ENCODE data around the gene METTL22. TPM values are rescaled to one million over a fixed set of nuclear protein-coding genes. Genes with fewer than 3 reads are reported as not detected.

METTL22 gene
- total and polyA plus RNA-seq, 10 of the 15 experiments (the other 5 are each of a cell fraction or from before 2014, with no cell fraction given), result 6.4 to 34.7 (median 18.8) TPM

- TF ChIP-seq ZNF687 (IDR thresholded peaks at IDR 0.05) (no peak), FOS (IDR thresholded peaks at IDR 0.05; ENCODE audit: borderline replicate concordance, extremely low read depth, insufficient read length) (no peak), KLF5 (IDR thresholded peaks at IDR 0.05; ENCODE audit: partially characterized antibody) (no peak), MEF2B (IDR thresholded peaks at IDR 0.05; ENCODE audit: partially characterized antibody, poor library complexity, severe bottlenecking) (no peak), SPI1 (IDR thresholded peaks at IDR 0.05; ENCODE audit: borderline replicate concordance, insufficient read depth, low read depth, low read length) (no peak), ESRRA (IDR thresholded peaks at IDR 0.05; ENCODE audit: low read length) (no peak), ZNF384 (IDR thresholded peaks at IDR 0.05; ENCODE audit: borderline replicate concordance, low read depth, low read length) (no peak), ZBTB33 (IDR thresholded peaks at IDR 0.05) (no peak), MTA3 (IDR thresholded peaks at IDR 0.05; ENCODE audit: borderline replicate concordance, low read length) (no peak), ASH2L (IDR thresholded peaks at IDR 0.05; ENCODE audit: borderline replicate concordance, low read depth) (no peak), SKIL (IDR thresholded peaks at IDR 0.05; ENCODE audit: low read depth, poor library complexity, severe bottlenecking) (no peak), TCF12 (IDR thresholded peaks at IDR 0.05; ENCODE audit: low read depth, low read length) (no peak), HDGF (IDR thresholded peaks at IDR 0.05) (no peak)
- in situ Hi-C loops (cut with MboI), result no loop called here
- no peak for FAIRE-seq
- no peak for DNase-seq (ENCODE audit: low read depth, low spot score)
- H3K36me3 ChIP-seq (ENCODE audit: control insufficient read depth in 2 of 2, insufficient read depth in 2 of 2, low read length in 1 of 2), result no peaks in the 10 kb centered on the region
- no peaks in the 10 kb centered on the region for H4K20me1 ChIP-seq (ENCODE audit: control insufficient read depth, insufficient read depth)
- BruUV-seq (replicated peaks), result no TSS peak
- H3K9me3 ChIP-seq (replicated peaks; ENCODE audit: control insufficient read depth, insufficient read depth, low read length), result no peaks in the 10 kb centered on the region; the same call in 2 of the 3 replicates
- H3K27me3 ChIP-seq (replicated peaks in 1 of 2; ENCODE audit: control insufficient read depth in 2 of 2, insufficient read depth in 2 of 2, low read length in 1 of 2), result no peaks in the 10 kb centered on the region
- ChIA-PET POLR2A (no interaction called here), SMC1A (ENCODE audit: uncharacterized antibody, unreplicated experiment) (interaction anchor here (0.6 kb wide), 1 partner anchor 200 kb away, joined by 3 read pairs; no protein-coding TSS in a partner anchor), RAD21 (ENCODE audit: unreplicated experiment) (no interaction called here), CTCF (interaction anchor here (0.7 to 0.8 kb wide), 2 partner anchors 12 to 27 kb away, joined by 3 read pairs; no protein-coding TSS in a partner anchor)
- no peak overlapping the region for H3K27ac ChIP-seq (ENCODE audit: control insufficient read depth, insufficient read depth)
- H3K4me1 ChIP-seq (ENCODE audit: control insufficient read depth, insufficient read depth, low read length), result no peaks in the 10 kb centered on the region
- H3K4me2 ChIP-seq (ENCODE audit: control insufficient read depth, insufficient read depth), result no peak overlapping the region
- H2AFZ ChIP-seq (ENCODE audit: control insufficient read depth, low read depth, low read length), result no peak overlapping the region
- H3K9ac ChIP-seq (ENCODE audit: control insufficient read depth, insufficient read depth, low read length), result no peak overlapping the region
- H3K79me2 ChIP-seq (ENCODE audit: control insufficient read depth, insufficient read depth, low read length), result no peaks in the 10 kb centered on the region
- intact Hi-C loops (cut with micrococcal nuclease; ENCODE audit: unreplicated experiment), result no loop called here
- H3K4me3 ChIP-seq, result no peak overlapping the region
- no peak for ATAC-seq
- 48% methylated on average over 18 of the region's 18 CpGs for WGBS (ENCODE audit: insufficient coverage, insufficient replicate concordance, low lambda C conversion rate, missing lambda C conversion rate)
Measured at GRCh38 chr16:8694795-8695728, 73.6 kb downstream of the METTL22 start.

Data from GM12878 (cell line).